H9 (cell line): ENCODE measurements around the gene CHKB. TPM values are rescaled to one million over a fixed set of nuclear protein-coding genes. Genes with fewer than 3 reads are reported as not detected.

Experiments
- DNase-seq: peaks from one replicate; pipeline ENCODE4 v3.0.0-alpha.2; 2017
- H2AFZ ChIP-seq: one replicate; pipeline ENCODE4 v1.6.1; 2013; ENCODE audit warnings: mild to moderate bottlenecking, low read length, control low read depth, moderate library complexity
- H2AK5ac ChIP-seq: 2 replicates; pipeline ENCODE4 v1.6.1; 2013; ENCODE audit warnings: low read length, control low read depth, mixed read lengths; ENCODE audit not compliant: insufficient read length
- H2BK120ac ChIP-seq: one replicate; pipeline ENCODE4 v1.6.1; 2013; ENCODE audit warnings: low read depth, mild to moderate bottlenecking, low read length, control low read depth, inconsistent platforms; ENCODE audit not compliant: poor library complexity, severe bottlenecking
- H2BK12ac ChIP-seq: 2 replicates; pipeline ENCODE4 v1.6.1; 2013; ENCODE audit warnings: low read length, control low read depth, mixed read lengths, low read depth; ENCODE audit not compliant: insufficient read length
- H2BK15ac ChIP-seq: 2 replicates; pipeline ENCODE4 v1.6.1; 2013; ENCODE audit warnings: low read depth, low read length, control low read depth
- H2BK20ac ChIP-seq: one replicate; pipeline ENCODE4 v1.6.1; 2013; ENCODE audit warnings: low read depth, mild to moderate bottlenecking, low read length, control low read depth, inconsistent platforms; ENCODE audit not compliant: poor library complexity, severe bottlenecking
- H2BK5ac ChIP-seq: 2 replicates; pipeline ENCODE4 v1.6.1; 2013; ENCODE audit warnings: low read length, control low read depth, mixed read lengths; ENCODE audit not compliant: insufficient read length
- H3K14ac ChIP-seq: 2 replicates; pipeline ENCODE4 v1.6.1; 2013; ENCODE audit warnings: low read length, control low read depth; ENCODE audit not compliant: insufficient read depth
- H3K18ac ChIP-seq: 2 replicates; pipeline ENCODE4 v1.6.1; 2013; ENCODE audit warnings: low read depth, mild to moderate bottlenecking, mixed read lengths, low read length, control low read depth; ENCODE audit not compliant: insufficient read length
- H3K23ac ChIP-seq: 2 replicates; pipeline ENCODE4 v1.6.1; 2013; ENCODE audit warnings: low read length, control low read depth, mixed read lengths, low read depth; ENCODE audit not compliant: insufficient read length
- H3K23me2 ChIP-seq: 2 replicates; pipeline ENCODE4 v1.6.1; 2013; ENCODE audit warnings: low read depth, mild to moderate bottlenecking, mixed read lengths, low read length, control low read depth; ENCODE audit not compliant: insufficient read length, poor library complexity, severe bottlenecking
- H3K27ac ChIP-seq: 2 replicates; pipeline ENCODE4 v1.5.1; 2013; ENCODE audit warnings: low read length, control low read depth, mixed read lengths, low read depth; ENCODE audit not compliant: insufficient read length
- H3K27me3 ChIP-seq: 2 replicates; pipeline ENCODE4 v1.6.1; 2013; ENCODE audit warnings: low read length, control low read depth, inconsistent platforms; ENCODE audit not compliant: insufficient read depth
- H3K4ac ChIP-seq: 2 replicates; pipeline ENCODE4 v1.6.1; 2013; ENCODE audit warnings: low read depth, mild to moderate bottlenecking, control low read depth, inconsistent platforms, low read length, moderate library complexity
- H3K4me1 ChIP-seq: 2 replicates; pipeline ENCODE4 v1.6.1; 2013; ENCODE audit warnings: low read length, control low read depth, inconsistent platforms; ENCODE audit not compliant: insufficient read depth
- H3K4me2 ChIP-seq: 2 replicates; pipeline ENCODE4 v1.6.1; 2013; ENCODE audit warnings: low read length, control low read depth, mixed read lengths; ENCODE audit not compliant: insufficient read length, insufficient read depth
- H3K56ac ChIP-seq: 2 replicates; pipeline ENCODE4 v1.6.1; 2013; ENCODE audit warnings: low read depth, mild to moderate bottlenecking, mixed read lengths, low read length, control low read depth; ENCODE audit not compliant: insufficient read length
- H3K79me1 ChIP-seq: 2 replicates; pipeline ENCODE4 v1.6.1; 2013; ENCODE audit warnings: low read depth, mild to moderate bottlenecking, moderate library complexity, low read length, control low read depth, inconsistent platforms; ENCODE audit not compliant: insufficient read depth, poor library complexity, severe bottlenecking
- H3K79me2 ChIP-seq: 2 replicates; pipeline ENCODE4 v1.6.1; 2013; ENCODE audit warnings: low read length, control low read depth, inconsistent platforms; ENCODE audit not compliant: insufficient read depth
- H3K9ac ChIP-seq: 2 replicates; pipeline ENCODE4 v1.6.1; 2013; ENCODE audit warnings: low read length, control low read depth, mixed read lengths; ENCODE audit not compliant: insufficient read length; ENCODE audit errors: extremely low read depth
- H3K9me3 ChIP-seq: one replicate; pipeline ENCODE4 v1.6.1; 2013; ENCODE audit warnings: low read depth, low read length, inconsistent platforms; ENCODE audit not compliant: control insufficient read depth
- H3T11ph ChIP-seq: one replicate; pipeline ENCODE4 v1.6.1; 2013; ENCODE audit warnings: mild to moderate bottlenecking, low read length, control low read depth, inconsistent platforms
- H4K20me1 ChIP-seq: one replicate; pipeline ENCODE4 v1.6.1; 2013; ENCODE audit not compliant: control insufficient read depth, insufficient read length, insufficient read depth
- H4K5ac ChIP-seq: 2 replicates; pipeline ENCODE4 v1.6.1; 2013; ENCODE audit warnings: low read depth, mild to moderate bottlenecking, mixed read lengths, low read length, control low read depth; ENCODE audit not compliant: insufficient read length
- H4K8ac ChIP-seq: replicated peaks from 2 replicates; pipeline ENCODE4 v1.6.1; 2013; ENCODE audit warnings: low read length, control low read depth, mixed read lengths, low read depth; ENCODE audit not compliant: insufficient read length
- H4K91ac ChIP-seq: 2 replicates; pipeline ENCODE4 v1.6.1; 2013; ENCODE audit warnings: low read depth, mild to moderate bottlenecking, moderate library complexity, mixed read lengths, low read length, control low read depth; ENCODE audit not compliant: insufficient read length
- H3K27ac Mint-ChIP-seq, 3 experiments: 2 replicates in 2 of 3; 3 replicates in 1 of 3; pipeline ENCODE4 v1.8.0; 2020 to 2021; ENCODE audit warnings: mixed read lengths in 3 of 3, mild to moderate bottlenecking in 1 of 3, moderate library complexity in 1 of 3
- H3K27me3 Mint-ChIP-seq: 2 replicates; pipeline ENCODE4 v1.8.0; 2021; ENCODE audit warnings: low read depth, mild to moderate bottlenecking, moderate library complexity, mixed read lengths
- H3K36me3 Mint-ChIP-seq, 3 experiments: 2 replicates in 2 of 3; 3 replicates in 1 of 3; pipeline ENCODE4 v1.8.0; 2020 to 2021; ENCODE audit warnings: low read depth in 3 of 3, mixed read lengths in 3 of 3; ENCODE audit not compliant: insufficient read depth in 1 of 3
- H3K4me1 Mint-ChIP-seq, 2 experiments: 2 replicates each; pipeline ENCODE4 v1.8.0; 2020; ENCODE audit warnings: mixed read lengths in 2 of 2
- H3K4me3 Mint-ChIP-seq, 2 experiments: 2 replicates in 1 of 2; 3 replicates in 1 of 2; pipeline ENCODE4 v1.8.0; 2020 to 2021; ENCODE audit warnings: mild to moderate bottlenecking in 2 of 2, mixed read lengths in 2 of 2, moderate library complexity in 1 of 2
- H3K9me3 Mint-ChIP-seq, 2 experiments: 2 replicates in 1 of 2; 3 replicates in 1 of 2; pipeline ENCODE4 v1.8.0; 2020; ENCODE audit warnings: mild to moderate bottlenecking in 2 of 2, mixed read lengths in 2 of 2, moderate library complexity in 1 of 2
- CTCF ChIP-seq: fragments of 200-600 bp; sonication (generic); conservative IDR thresholded peaks from 3 replicates; pipeline ENCODE4 v1.8.0; 2021; ENCODE audit warnings: antibody characterized with exemption, mild to moderate bottlenecking
- WGBS: extraction: QIAGEN DNeasy Blood & Tissue Kit; methylation state at CpG from one replicate; pipeline ENCODE4 v1.1.7; 2013; ENCODE audit warnings: missing lambda C conversion rate, low lambda C conversion rate, mixed read lengths; ENCODE audit not compliant: insufficient read length; ENCODE audit errors: extremely low coverage; 5-methylcytosine and 5-hydroxymethylcytosine counted together
- total RNA-seq: library from RNA; stranded (reverse); gene quantifications from 2 replicates; pipeline ENCODE4 v1.2.1, GENCODE V29; 2021

The CHKB gene
- total RNA-seq, 1 experiment from 2014 or later, result 64.9 TPM

- Mint-ChIP-seq H3K36me3 (no peaks in the 10 kb centered on the region), H3K4me3 (no peak overlapping the region), H3K27ac (no peak overlapping the region), H3K27me3 (peaks cover 64% of the 10 kb centered on the region), H3K9me3 (no peaks in the 10 kb centered on the region; a peak in 1 of 5 replicates), H3K4me1 (no peaks in the 10 kb centered on the region)
- Histone ChIP-seq H4K91ac (no peak overlapping the region), H3K79me2 (no peaks in the 10 kb centered on the region), H3K18ac (no peak overlapping the region), H2BK5ac (no peak overlapping the region), H2AK5ac (no peak overlapping the region), H2BK15ac (no peak overlapping the region), H4K20me1 (no peaks in the 10 kb centered on the region), H3K9ac (no peak overlapping the region), H3K9me3 (no peaks in the 10 kb centered on the region), H4K5ac (no peak overlapping the region), H3K27me3 (no peaks in the 10 kb centered on the region; the same call in 1 of the 2 replicates), H2BK20ac (no peak overlapping the region), H3K27ac (no peak overlapping the region), H3K4ac (no peak overlapping the region), H3K4me1 (no peaks in the 10 kb centered on the region), H3K14ac (no peak overlapping the region), H4K8ac (no peak overlapping the region), H3K23ac (no peak overlapping the region), H3K4me2 (no peak overlapping the region), H2AFZ (no peak overlapping the region), H2BK12ac (no peak overlapping the region), H3K56ac (no peak overlapping the region), H3K23me2 (peaks cover 2% of the 10 kb centered on the region), H3K79me1 (no peaks in the 10 kb centered on the region), H2BK120ac (no peak overlapping the region), H3T11ph (no peak overlapping the region)
- no peak for DNase-seq
- no CpG with 5 or more reads among the region's 10 CpGs for WGBS
- no peak for TF ChIP-seq CTCF
These were observed 42.3 kb downstream of the CHKB start for GRCh38 chr22:50540381-50540780.
